HepG2 (cell line): ENCODE results near the gene POGLUT2. TPM values are rescaled to one million over a fixed set of nuclear protein-coding genes. Genes with fewer than 3 reads are reported as not detected.

Experiments used
- ISL2 ChIP-seq: sonication (generic); formaldehyde crosslinking; IDR thresholded peaks from 2 replicates; pipeline ENCODE4 v1.5.0; 2020; ENCODE audit warnings: missing genetic modification reagents
- KLF16 ChIP-seq, 2 experiments: sonication (generic) in 1 of 2; formaldehyde crosslinking in 1 of 2; IDR thresholded peaks; 2 replicates each; pipeline versions ENCODE4 v1.6.1 to v1.8.0; 2016 to 2023; ENCODE audit warnings: missing genetic modification reagents in 2 of 2, missing compliant biosample characterization in 1 of 2
- MAFG ChIP-seq: sonication (generic); formaldehyde crosslinking; IDR thresholded peaks from 2 replicates; pipeline ENCODE4 v1.5.1; 2020; ENCODE audit warnings: mild to moderate bottlenecking, missing genetic modification reagents
- MXD4 ChIP-seq: IDR thresholded peaks from 2 replicates; pipeline ENCODE4 v1.6.1; 2016; ENCODE audit warnings: mild to moderate bottlenecking, missing biosample characterization, missing genetic modification reagents
- MYNN ChIP-seq: sonication (generic); formaldehyde crosslinking; IDR thresholded peaks from 2 replicates; pipeline ENCODE4 v1.4.0; 2020; ENCODE audit warnings: mild to moderate bottlenecking, low read depth, missing genetic modification reagents
- NCOA2 ChIP-seq: sonication (generic); formaldehyde crosslinking; IDR thresholded peaks from 2 replicates; pipeline ENCODE4 v1.8.0; 2022; ENCODE audit warnings: inconsistent platforms
- PCBP1 ChIP-seq: fragments of 200-400 bp; formaldehyde crosslinking; IDR thresholded peaks from 2 replicates; pipeline ENCODE4 v1.6.1; 2017; ENCODE audit warnings: mild to moderate bottlenecking, low read depth, low read length, borderline replicate concordance
- RNF2 ChIP-seq: fragments of 450-650 bp; conservative IDR thresholded peaks from 2 replicates; pipeline ENCODE4 v1.6.1; 2016; ENCODE audit warnings: low read depth
- TP53 ChIP-seq: sonication (generic); formaldehyde crosslinking; conservative IDR thresholded peaks from 2 replicates; pipeline ENCODE4 v1.4.0; 2020; ENCODE audit warnings: missing genetic modification reagents
- ZMYM3 ChIP-seq: sonication (generic); formaldehyde crosslinking; IDR thresholded peaks from 2 replicates; pipeline ENCODE4 v1.5.1; 2020; ENCODE audit warnings: mild to moderate bottlenecking, missing genetic modification reagents
- ZNF550 ChIP-seq: sonication (generic); formaldehyde crosslinking; IDR thresholded peaks from 2 replicates; pipeline ENCODE4 v1.4.0; 2020; ENCODE audit warnings: mild to moderate bottlenecking, missing genetic modification reagents, borderline replicate concordance
- ZNF644 ChIP-seq: IDR thresholded peaks from 2 replicates; pipeline ENCODE4 v1.6.1; 2016; ENCODE audit warnings: low read depth
- ZSCAN29 ChIP-seq: sonication (generic); formaldehyde crosslinking; conservative IDR thresholded peaks from 2 replicates; pipeline ENCODE4 v1.4.0; 2020; ENCODE audit warnings: mild to moderate bottlenecking, missing genetic modification reagents
- polyA plus RNA-seq, 8 experiments: library from polyadenylated mRNA; depleted of rRNA in 3 of 8; stranded (reverse) in 7 of 8; unstranded in 1 of 8; fragments of >200 nt; fragmentation: Illumina TruSeq in 4 of 8; extraction: Trizol in 4 of 8; gene quantifications; 2 replicates each; pipeline versions ENCODE4 v1.2.1 to v1.2.3, GENCODE V29; 2011 to 2016; ENCODE audit warnings: low read depth in 4 of 8, missing spikeins in 1 of 8, mixed read lengths in 1 of 8; ENCODE audit not compliant: insufficient read depth in 1 of 8
- total RNA-seq, 5 experiments: library from RNA; depleted of rRNA; stranded (reverse); fragments of >200 nt; fragmentation: Illumina TruSeq; extraction: Trizol; gene quantifications; 2 replicates each; pipeline ENCODE4 v1.2.3, GENCODE V29; 2016; ENCODE audit warnings: low read depth in 1 of 5
- TF ChIP-seq, protein P1 (sequence below): sonication (generic); formaldehyde crosslinking; IDR thresholded peaks from 2 replicates; pipeline ENCODE4 v1.5.0; 2020; ENCODE audit warnings: mild to moderate bottlenecking, missing genetic modification reagents, borderline replicate concordance
- TF ChIP-seq, protein P2 (sequence below): sonication (generic); formaldehyde crosslinking; IDR thresholded peaks from 2 replicates; pipeline ENCODE4 v1.5.0; 2020; ENCODE audit warnings: mild to moderate bottlenecking, missing genetic modification reagents
- TF ChIP-seq, protein P3 (sequence below): sonication (generic); formaldehyde crosslinking; IDR thresholded peaks from 2 replicates; pipeline ENCODE4 v1.5.1; 2020; ENCODE audit warnings: mild to moderate bottlenecking, missing genetic modification reagents, borderline replicate concordance
- TF ChIP-seq, protein P4 (sequence below): sonication (generic); formaldehyde crosslinking; IDR thresholded peaks from 2 replicates; pipeline ENCODE4 v1.4.0; 2020; ENCODE audit warnings: missing genetic modification reagents
- TF ChIP-seq, protein P5 (sequence below): sonication (generic); formaldehyde crosslinking; IDR thresholded peaks from 2 replicates; pipeline ENCODE4 v1.4.0; 2020; ENCODE audit warnings: missing genetic modification reagents, mild to moderate bottlenecking, borderline replicate concordance

The POGLUT2 gene
- total and polyA plus RNA-seq, 2 of the 13 experiments (the other 11 are each of a cell fraction or from before 2014, with no cell fraction given), result 18.0 to 26.1 TPM

DNA sequence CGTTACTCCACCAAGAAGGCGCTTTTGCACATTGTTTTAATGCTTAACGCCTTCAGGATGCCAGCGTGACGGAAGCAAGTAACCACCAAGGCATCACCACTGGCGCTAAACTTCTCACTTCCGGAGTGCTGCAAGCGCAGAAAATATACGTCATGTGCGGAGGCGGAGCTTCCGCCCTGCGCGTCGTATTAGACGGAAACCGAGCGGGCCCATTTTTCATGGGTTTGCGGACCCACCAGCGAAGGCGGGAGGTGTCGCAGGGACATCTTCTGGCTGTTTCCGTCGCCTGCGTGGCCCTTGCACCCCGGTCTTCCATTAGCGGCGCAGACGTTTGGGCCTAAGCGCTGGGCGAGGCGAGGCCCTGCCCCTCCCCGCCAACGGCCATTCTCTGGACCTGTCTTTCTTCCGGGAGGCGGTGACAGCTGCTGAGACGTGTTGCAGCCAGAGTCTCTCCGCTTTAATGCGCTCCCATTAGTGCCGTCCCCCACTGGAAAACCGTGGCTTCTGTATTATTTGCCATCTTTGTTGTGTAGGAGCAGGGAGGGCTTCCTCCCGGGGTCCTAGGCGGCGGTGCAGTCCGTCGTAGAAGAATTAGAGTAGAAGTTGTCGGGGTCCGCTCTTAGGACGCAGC is 47.0 kb upstream of the POGLUT2 start, which contains the start of gene ERCC5 (continued):
- TF ChIP-seq, protein P1, sequence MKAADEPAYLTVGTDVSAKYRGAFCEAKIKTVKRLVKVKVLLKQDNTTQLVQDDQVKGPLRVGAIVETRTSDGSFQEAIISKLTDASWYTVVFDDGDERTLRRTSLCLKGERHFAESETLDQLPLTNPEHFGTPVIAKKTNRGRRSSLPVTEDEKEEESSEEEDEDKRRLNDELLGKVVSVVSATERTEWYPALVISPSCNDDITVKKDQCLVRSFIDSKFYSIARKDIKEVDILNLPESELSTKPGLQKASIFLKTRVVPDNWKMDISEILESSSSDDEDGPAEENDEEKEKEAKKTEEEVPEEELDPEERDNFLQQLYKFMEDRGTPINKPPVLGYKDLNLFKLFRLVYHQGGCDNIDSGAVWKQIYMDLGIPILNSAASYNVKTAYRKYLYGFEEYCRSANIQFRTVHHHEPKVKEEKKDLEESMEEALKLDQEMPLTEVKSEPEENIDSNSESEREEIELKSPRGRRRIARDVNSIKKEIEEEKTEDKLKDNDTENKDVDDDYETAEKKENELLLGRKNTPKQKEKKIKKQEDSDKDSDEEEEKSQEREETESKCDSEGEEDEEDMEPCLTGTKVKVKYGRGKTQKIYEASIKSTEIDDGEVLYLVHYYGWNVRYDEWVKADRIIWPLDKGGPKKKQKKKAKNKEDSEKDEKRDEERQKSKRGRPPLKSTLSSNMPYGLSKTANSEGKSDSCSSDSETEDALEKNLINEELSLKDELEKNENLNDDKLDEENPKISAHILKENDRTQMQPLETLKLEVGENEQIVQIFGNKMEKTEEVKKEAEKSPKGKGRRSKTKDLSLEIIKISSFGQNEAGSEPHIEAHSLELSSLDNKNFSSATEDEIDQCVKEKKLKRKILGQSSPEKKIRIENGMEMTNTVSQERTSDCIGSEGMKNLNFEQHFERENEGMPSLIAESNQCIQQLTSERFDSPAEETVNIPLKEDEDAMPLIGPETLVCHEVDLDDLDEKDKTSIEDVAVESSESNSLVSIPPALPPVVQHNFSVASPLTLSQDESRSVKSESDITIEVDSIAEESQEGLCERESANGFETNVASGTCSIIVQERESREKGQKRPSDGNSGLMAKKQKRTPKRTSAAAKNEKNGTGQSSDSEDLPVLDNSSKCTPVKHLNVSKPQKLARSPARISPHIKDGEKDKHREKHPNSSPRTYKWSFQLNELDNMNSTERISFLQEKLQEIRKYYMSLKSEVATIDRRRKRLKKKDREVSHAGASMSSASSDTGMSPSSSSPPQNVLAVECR (CRISPR knock-in tag), result peak; percentile 98
- TF ChIP-seq, protein P2, sequence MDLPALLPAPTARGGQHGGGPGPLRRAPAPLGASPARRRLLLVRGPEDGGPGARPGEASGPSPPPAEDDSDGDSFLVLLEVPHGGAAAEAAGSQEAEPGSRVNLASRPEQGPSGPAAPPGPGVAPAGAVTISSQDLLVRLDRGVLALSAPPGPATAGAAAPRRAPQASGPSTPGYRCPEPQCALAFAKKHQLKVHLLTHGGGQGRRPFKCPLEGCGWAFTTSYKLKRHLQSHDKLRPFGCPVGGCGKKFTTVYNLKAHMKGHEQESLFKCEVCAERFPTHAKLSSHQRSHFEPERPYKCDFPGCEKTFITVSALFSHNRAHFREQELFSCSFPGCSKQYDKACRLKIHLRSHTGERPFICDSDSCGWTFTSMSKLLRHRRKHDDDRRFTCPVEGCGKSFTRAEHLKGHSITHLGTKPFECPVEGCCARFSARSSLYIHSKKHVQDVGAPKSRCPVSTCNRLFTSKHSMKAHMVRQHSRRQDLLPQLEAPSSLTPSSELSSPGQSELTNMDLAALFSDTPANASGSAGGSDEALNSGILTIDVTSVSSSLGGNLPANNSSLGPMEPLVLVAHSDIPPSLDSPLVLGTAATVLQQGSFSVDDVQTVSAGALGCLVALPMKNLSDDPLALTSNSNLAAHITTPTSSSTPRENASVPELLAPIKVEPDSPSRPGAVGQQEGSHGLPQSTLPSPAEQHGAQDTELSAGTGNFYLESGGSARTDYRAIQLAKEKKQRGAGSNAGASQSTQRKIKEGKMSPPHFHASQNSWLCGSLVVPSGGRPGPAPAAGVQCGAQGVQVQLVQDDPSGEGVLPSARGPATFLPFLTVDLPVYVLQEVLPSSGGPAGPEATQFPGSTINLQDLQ (CRISPR knock-in tag), result peak; percentile 78; the same call in 1 of the 2 replicates
- TF ChIP-seq KLF16 (CRISPR knock-in tag; IDR thresholded peaks at IDR 0.05), result peak in 1 of 2 experiments; percentile 94; a peak in 3 of 4 replicates
- TF ChIP-seq MAFG (CRISPR knock-in tag), result no peak
- no peak for TF ChIP-seq ZNF550 (CRISPR knock-in tag)
- no peak for TF ChIP-seq MYNN (CRISPR knock-in tag)
- TF ChIP-seq, protein P3, sequence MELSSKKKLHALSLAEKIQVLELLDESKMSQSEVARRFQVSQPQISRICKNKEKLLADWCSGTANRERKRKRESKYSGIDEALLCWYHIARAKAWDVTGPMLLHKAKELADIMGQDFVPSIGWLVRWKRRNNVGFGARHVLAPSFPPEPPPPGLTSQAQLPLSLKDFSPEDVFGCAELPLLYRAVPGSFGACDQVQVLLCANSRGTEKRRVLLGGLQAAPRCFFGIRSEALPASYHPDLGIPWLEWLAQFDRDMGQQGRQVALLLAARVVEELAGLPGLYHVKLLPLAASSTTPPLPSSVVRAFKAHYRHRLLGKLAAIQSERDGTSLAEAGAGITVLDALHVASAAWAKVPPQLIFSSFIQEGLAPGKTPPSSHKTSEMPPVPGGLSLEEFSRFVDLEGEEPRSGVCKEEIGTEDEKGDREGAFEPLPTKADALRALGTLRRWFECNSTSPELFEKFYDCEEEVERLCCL (CRISPR knock-in tag), result no peak
- no peak for TF ChIP-seq ZNF644 (CRISPR knock-in tag)
- TF ChIP-seq ZSCAN29 (CRISPR knock-in tag), result peak; percentile 77; the same call in 1 of the 2 replicates
- TF ChIP-seq ISL2 (CRISPR knock-in tag), result peak; percentile 79; the same call in 1 of the 2 replicates
- TF ChIP-seq, protein P4, sequence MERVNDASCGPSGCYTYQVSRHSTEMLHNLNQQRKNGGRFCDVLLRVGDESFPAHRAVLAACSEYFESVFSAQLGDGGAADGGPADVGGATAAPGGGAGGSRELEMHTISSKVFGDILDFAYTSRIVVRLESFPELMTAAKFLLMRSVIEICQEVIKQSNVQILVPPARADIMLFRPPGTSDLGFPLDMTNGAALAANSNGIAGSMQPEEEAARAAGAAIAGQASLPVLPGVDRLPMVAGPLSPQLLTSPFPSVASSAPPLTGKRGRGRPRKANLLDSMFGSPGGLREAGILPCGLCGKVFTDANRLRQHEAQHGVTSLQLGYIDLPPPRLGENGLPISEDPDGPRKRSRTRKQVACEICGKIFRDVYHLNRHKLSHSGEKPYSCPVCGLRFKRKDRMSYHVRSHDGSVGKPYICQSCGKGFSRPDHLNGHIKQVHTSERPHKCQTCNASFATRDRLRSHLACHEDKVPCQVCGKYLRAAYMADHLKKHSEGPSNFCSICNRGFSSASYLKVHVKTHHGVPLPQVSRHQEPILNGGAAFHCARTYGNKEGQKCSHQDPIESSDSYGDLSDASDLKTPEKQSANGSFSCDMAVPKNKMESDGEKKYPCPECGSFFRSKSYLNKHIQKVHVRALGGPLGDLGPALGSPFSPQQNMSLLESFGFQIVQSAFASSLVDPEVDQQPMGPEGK (CRISPR knock-in tag), result peak; percentile 85
- no peak for TF ChIP-seq RNF2
- peak; percentile 64 for TF ChIP-seq NCOA2 (CRISPR knock-in tag)
- TF ChIP-seq, protein P5, sequence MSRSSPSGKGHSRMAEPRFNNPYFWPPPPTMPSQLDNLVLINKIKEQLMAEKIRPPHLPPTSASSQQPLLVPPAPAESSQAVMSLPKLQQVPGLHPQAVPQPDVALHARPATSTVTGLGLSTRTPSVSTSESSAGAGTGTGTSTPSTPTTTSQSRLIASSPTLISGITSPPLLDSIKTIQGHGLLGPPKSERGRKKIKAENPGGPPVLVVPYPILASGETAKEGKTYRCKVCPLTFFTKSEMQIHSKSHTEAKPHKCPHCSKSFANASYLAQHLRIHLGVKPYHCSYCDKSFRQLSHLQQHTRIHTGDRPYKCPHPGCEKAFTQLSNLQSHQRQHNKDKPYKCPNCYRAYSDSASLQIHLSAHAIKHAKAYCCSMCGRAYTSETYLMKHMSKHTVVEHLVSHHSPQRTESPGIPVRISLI (CRISPR knock-in tag), result no peak; the same call in 1 of the 2 replicates
- peak; percentile 85 for TF ChIP-seq PCBP1
- TF ChIP-seq ZMYM3 (CRISPR knock-in tag), result no peak
- TF ChIP-seq MXD4 (CRISPR knock-in tag), result no peak
- TF ChIP-seq TP53 (CRISPR knock-in tag), result 0 out of 2 replicates have a peak, but pooled peaks have one; percentile 14
